GM18870 (cell line): ENCODE results near the gene SH3BP2.

Experiments used
- ATAC-seq: cut with Tn5 transposase; IDR thresholded peaks from one replicate; pipeline ENCODE4 v1.9.1; 2021; ENCODE audit warnings: moderate library complexity; ENCODE audit not compliant: unreplicated experiment

The SH3BP2 gene

GRCh38 chr4:2871466-2871865 is 78.6 kb downstream of the SH3BP2 start:
- no peak for ATAC-seq

- ATAC-seq = no peak
Observed at GRCh38 chr4:2871911-2872310, 79.0 kb downstream of the SH3BP2 start.

GRCh38 chr4:2873329-2873728 is 80.4 kb downstream of the SH3BP2 start:
- no peak for ATAC-seq

GRCh38 chr4:2874861-2875260 is 82.0 kb downstream of the SH3BP2 start:
- no peak for ATAC-seq

- ATAC-seq = no peak
Observed at GRCh38 chr4:2875556-2875955, 82.7 kb downstream of the SH3BP2 start.

- ATAC-seq = no peak
Observed at GRCh38 chr4:2878346-2878745, 85.5 kb downstream of the SH3BP2 start.

GRCh38 chr4:2879026-2879425 is 86.1 kb downstream of the SH3BP2 start:
- no peak for ATAC-seq

- no peak for ATAC-seq
Observed at GRCh38 chr4:2881431-2881830, 88.5 kb downstream of the SH3BP2 start.

- no peak for ATAC-seq
Observed at GRCh38 chr4:2882341-2882740, 89.5 kb downstream of the SH3BP2 start.

GRCh38 chr4:2886161-2886560 is 93.3 kb downstream of the SH3BP2 start:
- no peak for ATAC-seq

- no peak for ATAC-seq
Observed at GRCh38 chr4:2886622-2887021, 93.7 kb downstream of the SH3BP2 start.

GRCh38 chr4:2887343-2887742 is 94.5 kb downstream of the SH3BP2 start:
- no peak for ATAC-seq

- ATAC-seq = no peak
Observed at GRCh38 chr4:2888886-2889285, 96.0 kb downstream of the SH3BP2 start.
